H1 (cell line): ENCODE data around the gene ARSB. TPM values are rescaled to one million over a fixed set of nuclear protein-coding genes. Genes with fewer than 3 reads are reported as not detected.

Source experiments
- CTCF ChIA-PET: fragments of 300-600 bp; sonication (Branson Sonifier 250); formaldehyde crosslinking; loops from one replicate; lab custom pipeline; 2021; ENCODE audit not compliant: partially characterized antibody; lab: Charles Lee
- POLR2A ChIA-PET: fragments of 300-600 bp; sonication (Branson Sonifier 250); formaldehyde crosslinking; loops from one replicate; lab custom pipeline; 2021; ENCODE audit warnings: inconsistent platforms; ENCODE audit not compliant: partially characterized antibody; lab: Charles Lee
- DNase-seq, 2 experiments: peaks; one replicate each; pipeline versions ENCODE4 v3.0.0 to v3.0.0-alpha.2; 2010 to 2022; ENCODE audit warnings: low spot score in 2 of 2, low read depth in 1 of 2, mixed read lengths in 1 of 2
- FAIRE-seq: peaks from 2 replicates; lab custom pipeline; 2011; peaks lifted over from hg19 to GRCh38; lab: Jason Lieb, UNC
- H2AFZ ChIP-seq: 2 replicates; pipeline ENCODE4 v1.8.1; 2012; ENCODE audit warnings: low read length, inconsistent platforms
- H2AK5ac ChIP-seq: 2 replicates; pipeline ENCODE4 v1.6.1; 2013; ENCODE audit warnings: low read depth, low read length
- H2BK120ac ChIP-seq: replicated peaks from 2 replicates; pipeline ENCODE3; 2013; ENCODE audit warnings: low read depth, low read length, inconsistent platforms
- H2BK12ac ChIP-seq: 2 replicates; pipeline ENCODE4 v1.6.1; 2013; ENCODE audit warnings: low read depth, low read length
- H2BK15ac ChIP-seq: 2 replicates; pipeline ENCODE4 v1.6.1; 2013; ENCODE audit warnings: low read length
- H2BK20ac ChIP-seq: 2 replicates; pipeline ENCODE4 v1.6.1; 2013; ENCODE audit warnings: low read length
- H2BK5ac ChIP-seq: 2 replicates; pipeline ENCODE4 v1.6.1; 2013; ENCODE audit warnings: low read depth, low read length
- H3K14ac ChIP-seq: 2 replicates; pipeline ENCODE4 v1.6.1; 2013; ENCODE audit warnings: inconsistent platforms; ENCODE audit not compliant: insufficient read length
- H3K18ac ChIP-seq: 2 replicates; pipeline ENCODE4 v1.6.1; 2013; ENCODE audit warnings: low read length; ENCODE audit errors: extremely low read depth
- H3K23ac ChIP-seq: 2 replicates; pipeline ENCODE4 v1.6.1; 2013; ENCODE audit warnings: inconsistent platforms; ENCODE audit not compliant: insufficient read length
- H3K23me2 ChIP-seq: 2 replicates; pipeline ENCODE4 v1.6.1; 2013; ENCODE audit warnings: low read depth, low read length
- H3K27ac ChIP-seq: 2 replicates; pipeline ENCODE4 v1.6.1; 2011; ENCODE audit warnings: low read depth, low read length, inconsistent platforms
- H3K27me3 ChIP-seq, 4 experiments: replicated peaks in 1 of 4; 1 replicate in 1 of 4; 2 replicates in 3 of 4; pipeline versions ENCODE4 v1.6.1 to v1.8.1; 2011 to 2013; ENCODE audit warnings: low read length in 3 of 4, mild to moderate bottlenecking in 3 of 4, inconsistent platforms in 2 of 4, mixed read lengths in 2 of 4, moderate library complexity in 1 of 4; ENCODE audit not compliant: control insufficient read depth in 3 of 4, insufficient read depth in 3 of 4; ENCODE audit errors: extremely low read depth in 1 of 4
- H3K36me3 ChIP-seq, 4 experiments: 2 replicates each; pipeline versions ENCODE4 v1.6.1 to v1.8.1; 2011 to 2013; ENCODE audit warnings: mild to moderate bottlenecking in 4 of 4, low read length in 3 of 4, moderate library complexity in 2 of 4, control low read depth in 1 of 4, inconsistent platforms in 1 of 4; ENCODE audit not compliant: insufficient read depth in 4 of 4, control insufficient read depth in 2 of 4
- H3K4ac ChIP-seq: replicated peaks from 2 replicates; pipeline ENCODE3; 2013; ENCODE audit warnings: low read length, low read depth, mixed read lengths, inconsistent platforms; ENCODE audit not compliant: insufficient read length
- H3K4me1 ChIP-seq, 4 experiments: replicated peaks in 1 of 4; 1 replicate in 1 of 4; 2 replicates in 3 of 4; pipeline versions ENCODE4 v1.6.1 to v1.8.1; 2011 to 2013; ENCODE audit warnings: low read length in 3 of 4, inconsistent platforms in 2 of 4, mixed read lengths in 1 of 4; ENCODE audit not compliant: insufficient read depth in 4 of 4, control insufficient read depth in 3 of 4
- H3K4me2 ChIP-seq, 2 experiments: 2 replicates each; pipeline versions ENCODE4 v1.6.1 to v1.8.1; 2011 to 2013; ENCODE audit warnings: low read depth in 2 of 2, low read length in 2 of 2, control low read depth in 1 of 2, inconsistent platforms in 1 of 2, mild to moderate bottlenecking in 1 of 2; ENCODE audit not compliant: insufficient read depth in 1 of 2
- H3K4me3 ChIP-seq, 4 experiments: fragments of 200-600, 300-600 bp in 1 of 4; sonication (generic), shearing (Covaris generic), sonication (Bioruptor Twin) in 1 of 4; 2 replicates each; pipeline versions ENCODE4 v1.5.1 to v1.8.1; 2011 to 2016; ENCODE audit warnings: low read length in 4 of 4, low read depth in 3 of 4, control low read depth in 2 of 4, inconsistent platforms in 2 of 4, mild to moderate bottlenecking in 2 of 4, mixed read lengths in 1 of 4, moderate library complexity in 1 of 4; ENCODE audit not compliant: insufficient read depth in 2 of 4; ENCODE audit errors: extremely low read depth in 1 of 4
- H3K56ac ChIP-seq: replicated peaks from 2 replicates; pipeline ENCODE3; 2013; ENCODE audit warnings: low read depth, mild to moderate bottlenecking, mixed read lengths, low read length, inconsistent platforms; ENCODE audit not compliant: insufficient read length
- H3K79me1 ChIP-seq: 2 replicates; pipeline ENCODE4 v1.6.1; 2013; ENCODE audit warnings: low read depth, low read length, control low read depth
- H3K79me2 ChIP-seq, 2 experiments: 2 replicates each; pipeline versions ENCODE4 v1.6.1 to v1.8.1; 2012 to 2013; ENCODE audit warnings: low read length in 2 of 2, mild to moderate bottlenecking in 2 of 2, inconsistent platforms in 1 of 2; ENCODE audit not compliant: insufficient read depth in 2 of 2, control insufficient read depth in 1 of 2
- H3K9ac ChIP-seq, 4 experiments: replicated peaks in 1 of 4; 1 replicate in 1 of 4; 2 replicates in 3 of 4; pipeline versions ENCODE4 v1.6.1 to v1.8.1; 2011 to 2013; ENCODE audit warnings: low read depth in 3 of 4, low read length in 3 of 4, control low read depth in 2 of 4, mild to moderate bottlenecking in 2 of 4, moderate library complexity in 2 of 4, inconsistent platforms in 1 of 4; ENCODE audit errors: extremely low read depth in 1 of 4
- H3K9me3 ChIP-seq, 2 experiments: 2 replicates each; pipeline versions ENCODE4 v1.6.1 to v1.8.1; 2012 to 2013; ENCODE audit warnings: mild to moderate bottlenecking in 2 of 2, moderate library complexity in 2 of 2, control low read depth in 1 of 2, inconsistent platforms in 1 of 2, low read depth in 1 of 2, low read length in 1 of 2, mixed read lengths in 1 of 2; ENCODE audit not compliant: insufficient read depth in 2 of 2
- H4K20me1 ChIP-seq, 2 experiments: replicated peaks in 1 of 2; 2 replicates each; pipeline versions ENCODE3 to v1.8.1; 2011 to 2013; ENCODE audit warnings: inconsistent platforms in 2 of 2, low read length in 2 of 2, mild to moderate bottlenecking in 1 of 2; ENCODE audit not compliant: insufficient read depth in 2 of 2, control insufficient read depth in 1 of 2
- H4K5ac ChIP-seq: 2 replicates; pipeline ENCODE4 v1.6.1; 2013; ENCODE audit warnings: low read length, low read depth, mixed read lengths, inconsistent platforms; ENCODE audit not compliant: insufficient read length
- H4K8ac ChIP-seq: 2 replicates; pipeline ENCODE4 v1.8.0; 2013; ENCODE audit warnings: mild to moderate bottlenecking, moderate library complexity, low read length, inconsistent platforms; ENCODE audit not compliant: insufficient read depth; ENCODE audit errors: extremely low read depth
- H4K91ac ChIP-seq: replicated peaks from 2 replicates; pipeline ENCODE3; 2013; ENCODE audit warnings: low read length, mixed read lengths, inconsistent platforms; ENCODE audit not compliant: insufficient read length
- CEBPB ChIP-seq: IDR thresholded peaks from 2 replicates; pipeline ENCODE4 v1.6.1; 2012; ENCODE audit warnings: low read depth, low read length
- CHD1 ChIP-seq: IDR thresholded peaks from 2 replicates; pipeline ENCODE4 v1.6.1; 2012; ENCODE audit warnings: low read depth, low read length, improper control_type of control experiment
- CTBP2 ChIP-seq: IDR thresholded peaks from 2 replicates; pipeline ENCODE4 v1.7.0; 2011; ENCODE audit warnings: borderline replicate concordance, mild to moderate bottlenecking, moderate library complexity, mixed read lengths, low read length; ENCODE audit not compliant: insufficient read depth, insufficient read length
- HDAC2 ChIP-seq, 2 experiments: fragments of 300-600 bp in 1 of 2; sonication (generic) in 1 of 2; IDR thresholded peaks; 2 replicates each; pipeline ENCODE4 v1.6.1; 2011 to 2012; ENCODE audit warnings: low read depth in 2 of 2, low read length in 2 of 2, mild to moderate bottlenecking in 2 of 2, moderate library complexity in 2 of 2, borderline replicate concordance in 1 of 2, inconsistent platforms in 1 of 2
- JUN ChIP-seq: IDR thresholded peaks from 2 replicates; pipeline ENCODE4 v1.6.1; 2011; ENCODE audit warnings: low read depth, mild to moderate bottlenecking, improper control_type of control experiment, low read length
- JUND ChIP-seq: IDR thresholded peaks from 2 replicates; pipeline ENCODE4 v1.6.1; 2011; ENCODE audit warnings: mild to moderate bottlenecking, improper control_type of control experiment, low read length
- KDM1A ChIP-seq: fragments of 200-600, 300-600 bp; sonication (generic); IDR thresholded peaks from 2 replicates; pipeline ENCODE4 v1.7.1; 2016; ENCODE audit warnings: mild to moderate bottlenecking, low read length, borderline replicate concordance
- RBBP5 ChIP-seq: IDR thresholded peaks from 2 replicates; pipeline ENCODE4 v1.7.1; 2012; ENCODE audit warnings: low read depth, mild to moderate bottlenecking, inconsistent platforms, low read length, moderate library complexity, borderline replicate concordance
- RFX5 ChIP-seq: IDR thresholded peaks from 2 replicates; pipeline ENCODE4 v1.6.1; 2011; ENCODE audit warnings: low read depth, low read length, improper control_type of control experiment, borderline replicate concordance
- SIRT6 ChIP-seq: IDR thresholded peaks from one replicate; pipeline ENCODE4 v1.7.1; 2012; ENCODE audit warnings: low read length, inconsistent platforms
- TAF7 ChIP-seq: optimal IDR thresholded peaks from 2 replicates; pipeline ENCODE3; 2011; ENCODE audit warnings: low read depth, mild to moderate bottlenecking, inconsistent platforms, low read length, moderate library complexity, borderline replicate concordance
- WGBS, 2 experiments: shearing (Covaris generic) in 1 of 2; methylation state at CpG; one replicate each; pipeline versions ENCODE4 v1.1.6 to v1.1.7; 2013 to 2015; ENCODE audit warnings: low lambda C conversion rate in 2 of 2, mixed read lengths in 2 of 2, inconsistent platforms in 1 of 2, low coverage in 1 of 2, missing lambda C conversion rate in 1 of 2; ENCODE audit not compliant: insufficient replicate concordance in 2 of 2, insufficient coverage in 1 of 2, insufficient read length in 1 of 2; ENCODE audit errors: extremely low coverage in 1 of 2, missing lambda C conversion rate in 1 of 2; 5-methylcytosine and 5-hydroxymethylcytosine counted together
- polyA plus RNA-seq, 7 experiments: library from polyadenylated mRNA; depleted of rRNA in 3 of 7; stranded (reverse) in 5 of 7; unstranded in 2 of 7; fragments of >200 nt in 5 of 7; fragments of 200-250 nt in 2 of 7; gene quantifications; 1 replicate in 5 of 7; 2 replicates in 1 of 7; 4 replicates in 1 of 7; pipeline versions ENCODE4 v1.2.1 to v1.2.3, GENCODE V29; 2011 to 2013; ENCODE audit warnings: missing spikeins in 2 of 7, mixed read lengths in 2 of 7
- total RNA-seq: library from RNA; stranded (reverse); fragmentation: NEBNext Ultra II Directional; extraction: Animal tissue kit (Norgen Biotek cat#: 25700); gene quantifications from 2 replicates; pipeline ENCODE4 v1.2.1, GENCODE V29; 2021

Gene ARSB
- total and polyA plus RNA-seq, 2 of the 8 experiments (the other 6 are each of a cell fraction or from before 2014, with no cell fraction given): 6.4 to 13.9 TPM

- no peak for FAIRE-seq
- POLR2A ChIA-PET: no interaction called here
- no peak overlapping the region for H3K4ac ChIP-seq
Measured at GRCh38 chr5:78823196-78823595, 161.9 kb downstream of the ARSB start.

More at GRCh38 chr5:78823196-78823595, 161.9 kb downstream of the ARSB start:
- H3K56ac ChIP-seq: no peak overlapping the region
- H3K14ac ChIP-seq: no peak overlapping the region
- no peaks in the 10 kb centered on the region for H3K9me3 ChIP-seq
- H3K27ac ChIP-seq: no peak overlapping the region
- CTCF ChIA-PET: interaction anchor here (0.7 to 0.8 kb wide), 2 partner anchors 15 to 63 kb away, joined by 3 to 4 read pairs; no protein-coding TSS in a partner anchor
- H3K23ac ChIP-seq: no peak overlapping the region
- H3K79me2 ChIP-seq: no peaks in the 10 kb centered on the region
- no peaks in the 10 kb centered on the region for H3K23me2 ChIP-seq
- no peak overlapping the region for H2AK5ac ChIP-seq
- 94% methylated on average over 1 of the region's 1 CpG; no CpG with 5 or more reads in 1 of the 2 experiments for WGBS, 2 experiments
- H3K4me2 ChIP-seq: no peak overlapping the region
- H4K5ac ChIP-seq: no peak overlapping the region
- no peak overlapping the region for H3K4me3 ChIP-seq
- H2BK20ac ChIP-seq: no peak overlapping the region
- H3K4me1 ChIP-seq: no peaks in the 10 kb centered on the region
- H3K9ac ChIP-seq: no peak overlapping the region
- no peak for DNase-seq
- no peak overlapping the region for H2BK15ac ChIP-seq
- no peaks in the 10 kb centered on the region for H3K36me3 ChIP-seq
- H3K27me3 ChIP-seq: no peaks in the 10 kb centered on the region
- H2BK12ac ChIP-seq: no peak overlapping the region
- no peak overlapping the region for H3K18ac ChIP-seq
- no peak overlapping the region for H4K8ac ChIP-seq
- TF ChIP-seq HDAC2 (IDR thresholded peaks at IDR 0.05; ENCODE audit: borderline replicate concordance in 1 of 2, low read depth in 2 of 2, low read length in 2 of 2) (no peak), TAF7 (no peak), RBBP5 (no peak), CHD1 (no peak), CEBPB (no peak), KDM1A (no peak), CTBP2 (no peak), JUN (no peak), SIRT6 (no peak), RFX5 (no peak), JUND (no peak)
- H3K79me1 ChIP-seq: no peaks in the 10 kb centered on the region
- no peak overlapping the region for H2BK5ac ChIP-seq
- no peak overlapping the region for H2AFZ ChIP-seq
- no peak overlapping the region for H2BK120ac ChIP-seq
- no peaks in the 10 kb centered on the region for H4K20me1 ChIP-seq
- no peak overlapping the region for H4K91ac ChIP-seq
